Measurements from ENCODE around the gene POU4F2.
"Not testable (repeated sequence)": the region's sequence is repeated elsewhere in the genome, so short reads cannot be mapped to it uniquely, and the experiment has no call there.

Gene POU4F2

DNA sequence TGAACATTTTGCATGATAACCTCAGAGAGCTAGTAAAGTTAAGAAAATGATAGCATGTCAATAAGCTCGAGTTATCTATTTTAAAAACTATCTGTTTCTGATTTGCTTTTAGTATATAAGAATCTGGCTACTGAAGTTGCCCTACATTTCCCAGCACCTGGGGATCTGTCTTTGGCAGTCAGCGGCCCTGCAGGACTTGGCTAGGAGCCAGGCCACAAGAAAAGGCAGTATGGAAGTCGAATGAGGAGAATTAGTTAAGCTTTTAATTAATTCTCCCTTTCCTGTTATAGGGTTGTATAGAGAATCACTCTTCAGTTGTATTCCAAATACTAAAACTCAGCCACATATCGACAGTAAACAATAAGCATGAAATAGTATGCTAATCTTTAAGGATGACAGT, 22.7 kb downstream of the POU4F2 start:
- no peak for DNase-seq

DNA sequence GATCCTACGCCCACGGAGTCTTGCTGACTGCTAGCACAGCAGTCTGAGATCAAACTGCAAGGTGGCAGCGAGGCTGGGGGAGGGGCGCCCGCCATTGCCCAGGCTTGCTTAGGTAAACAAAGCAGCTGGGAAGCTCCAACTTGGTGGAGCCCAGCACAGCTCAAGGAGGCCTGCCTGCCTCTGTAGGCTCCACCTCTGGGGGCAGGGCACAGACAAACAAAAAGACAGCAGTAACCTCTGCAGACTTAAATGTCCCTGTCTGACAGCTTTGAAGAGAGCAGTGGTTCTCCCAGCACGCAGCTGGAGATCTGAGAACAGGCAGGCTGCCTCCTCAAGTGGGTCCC, 25.2 kb downstream of the POU4F2 start:
- not testable (repeated sequence) for DNase-seq

GRCh38 chr4:146674829-146675570, 36.3 kb downstream of the POU4F2 start:
- DNase-seq, result no peak

Measured in stimulated activated CD4-positive, alpha-beta T cell treated with anti-CD3 and anti-CD28 coated beads, Interleukin-2, amount 100 ng/mL, for 24 hours (primary cell).